PC-3 (cell line): ENCODE results near the gene AADACL4. TPM values are rescaled to one million over a fixed set of nuclear protein-coding genes. Genes with fewer than 3 reads are reported as not detected.

ENCODE experiments used
- ATAC-seq: fragments of 200-7000 bp; cut with Tn5 transposase; 2 replicates; pipeline ENCODE4 v1.9.1; 2020; ENCODE audit warnings: mild to moderate bottlenecking, moderate library complexity
- BruUV-seq: library from RNA; stranded (reverse); fragments of 400-500 nt; replicated peaks from 2 replicates; lab custom pipeline; 2021; lab: Mats Ljungman, UMichigan
- CTCF ChIA-PET: fragments of 300-600 bp; sonication (Branson Sonifier 250); formaldehyde crosslinking; loops from one replicate; lab custom pipeline; 2022; ENCODE audit warnings: antibody characterized with exemption; lab: Charles Lee
- POLR2A ChIA-PET: fragments of 300-600 bp; sonication (Branson Sonifier 250); formaldehyde crosslinking; loops from one replicate; lab custom pipeline; 2022; ENCODE audit warnings: antibody characterized with exemption; ENCODE audit not compliant: unreplicated experiment; lab: Charles Lee
- DNase-seq: peaks from one replicate; pipeline ENCODE4 v3.0.0-alpha.2; 2015
- H2AFZ ChIP-seq: fragments of 300-600 bp; sonication (generic); 2 replicates; pipeline ENCODE4 v1.6.0; 2016; ENCODE audit warnings: antibody characterized with exemption, low read length
- H3F3A ChIP-seq: fragments of 300-600 bp; sonication (generic); one replicate; pipeline ENCODE4 v1.6.0; 2017; ENCODE audit warnings: antibody characterized with exemption, low read length, control low read depth, mild to moderate bottlenecking; ENCODE audit not compliant: unreplicated experiment
- H3K27ac ChIP-seq: fragments of 300-600 bp; sonication (generic); 2 replicates; pipeline ENCODE4 v1.5.1; 2016; ENCODE audit warnings: mild to moderate bottlenecking, low read length
- H3K27me3 ChIP-seq: fragments of 300-600 bp; sonication (generic); 2 replicates; pipeline ENCODE4 v1.6.1; 2016; ENCODE audit warnings: low read length, mixed read lengths
- H3K36me3 ChIP-seq: fragments of 300-600 bp; sonication (generic); 2 replicates; pipeline ENCODE4 v1.6.1; 2016; ENCODE audit warnings: low read depth, mixed run types, low read length, mixed read lengths
- H3K4me1 ChIP-seq: fragments of 300-600 bp; sonication (generic); 2 replicates; pipeline ENCODE4 v1.5.1; 2016; ENCODE audit warnings: low read length; ENCODE audit not compliant: insufficient read depth
- H3K4me2 ChIP-seq: fragments of 300-600 bp; sonication (generic); 2 replicates; pipeline ENCODE4 v1.6.0; 2016; ENCODE audit warnings: low read length
- H3K4me3 ChIP-seq: fragments of 300-600 bp; sonication (generic); 2 replicates; pipeline ENCODE4 v1.5.1; 2016; ENCODE audit warnings: mild to moderate bottlenecking, low read length, mixed read lengths
- H3K79me2 ChIP-seq: fragments of 300-600 bp; sonication (generic); 2 replicates; pipeline ENCODE4 v1.6.1; 2017; ENCODE audit warnings: low read length, mixed read lengths
- H3K9ac ChIP-seq: fragments of 300-600 bp; sonication (generic); 2 replicates; pipeline ENCODE4 v1.6.0; 2016; ENCODE audit warnings: mild to moderate bottlenecking, low read length
- H3K9me2 ChIP-seq: fragments of 300-600 bp; sonication (generic); replicated peaks from 2 replicates; pipeline ENCODE4 v1.6.1; 2016; ENCODE audit warnings: mixed run types, low read length, mixed read lengths
- H3K9me3 ChIP-seq: fragments of 300-600 bp; sonication (generic); 2 replicates; pipeline ENCODE4 v1.6.1; 2016; ENCODE audit warnings: low read length, mixed read lengths
- H4K20me1 ChIP-seq: fragments of 300-600 bp; sonication (generic); 2 replicates; pipeline ENCODE4 v1.6.1; 2016; ENCODE audit warnings: low read length, mixed read lengths
- EZH2 ChIP-seq: fragments of 300-600 bp; sonication (generic); IDR thresholded peaks from one replicate; pipeline ENCODE4 v1.6.1; 2017; ENCODE audit warnings: antibody characterized with exemption, mild to moderate bottlenecking, low read length; ENCODE audit not compliant: unreplicated experiment
- EZH2phosphoT487 ChIP-seq: fragments of 300-600 bp; sonication (generic); IDR thresholded peaks from 2 replicates; pipeline ENCODE4 v1.6.1; 2018; ENCODE audit warnings: mild to moderate bottlenecking, antibody characterized with exemption, low read length, borderline replicate concordance
- intact Hi-C: fragments of 100-400 bp; cut with micrococcal nuclease; formaldehyde crosslinking; loops from 2 replicates; pipeline ENCODE4 v1.9.0; 2023
- total RNA-seq: library from RNA; depleted of rRNA; stranded (reverse); fragments of >200 nt; gene quantifications from 2 replicates; pipeline ENCODE4 v1.2.3, GENCODE V29; 2014
- TF ChIP-seq, protein P1 (sequence below): fragments of 300-600 bp; sonication (generic); conservative IDR thresholded peaks from 2 replicates; pipeline ENCODE4 v1.5.1; 2017; ENCODE audit warnings: antibody characterized with exemption, low read depth, mild to moderate bottlenecking, low read length

Gene AADACL4
- total RNA-seq, 1 experiment from 2014 or later, result not detected

DNA sequence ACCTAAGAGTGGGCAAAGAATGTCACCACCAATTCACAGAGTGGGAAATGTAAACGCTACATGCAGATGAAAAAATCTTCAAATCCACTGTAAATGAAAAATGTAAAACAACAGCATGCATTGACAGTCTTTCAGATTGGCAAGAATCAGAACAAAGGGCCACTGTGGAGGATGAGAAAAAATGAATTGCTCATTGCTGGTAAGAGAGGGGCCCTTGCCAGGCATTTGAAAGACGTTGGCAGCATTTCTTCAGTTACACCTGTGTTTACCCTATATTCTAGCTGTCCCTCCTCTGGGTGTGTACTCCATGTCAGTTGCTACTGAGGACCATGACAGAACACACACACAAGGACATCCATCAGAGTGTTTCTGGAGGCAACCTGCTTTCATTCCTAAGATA lies 46.3 kb downstream of the AADACL4 start:
- peaks cover 65% of the 10 kb centered on the region for H3K27me3 ChIP-seq
- no peaks in the 10 kb centered on the region for H3K79me2 ChIP-seq
- no peak for TF ChIP-seq EZH2phosphoT487
- TF ChIP-seq, protein P1, sequence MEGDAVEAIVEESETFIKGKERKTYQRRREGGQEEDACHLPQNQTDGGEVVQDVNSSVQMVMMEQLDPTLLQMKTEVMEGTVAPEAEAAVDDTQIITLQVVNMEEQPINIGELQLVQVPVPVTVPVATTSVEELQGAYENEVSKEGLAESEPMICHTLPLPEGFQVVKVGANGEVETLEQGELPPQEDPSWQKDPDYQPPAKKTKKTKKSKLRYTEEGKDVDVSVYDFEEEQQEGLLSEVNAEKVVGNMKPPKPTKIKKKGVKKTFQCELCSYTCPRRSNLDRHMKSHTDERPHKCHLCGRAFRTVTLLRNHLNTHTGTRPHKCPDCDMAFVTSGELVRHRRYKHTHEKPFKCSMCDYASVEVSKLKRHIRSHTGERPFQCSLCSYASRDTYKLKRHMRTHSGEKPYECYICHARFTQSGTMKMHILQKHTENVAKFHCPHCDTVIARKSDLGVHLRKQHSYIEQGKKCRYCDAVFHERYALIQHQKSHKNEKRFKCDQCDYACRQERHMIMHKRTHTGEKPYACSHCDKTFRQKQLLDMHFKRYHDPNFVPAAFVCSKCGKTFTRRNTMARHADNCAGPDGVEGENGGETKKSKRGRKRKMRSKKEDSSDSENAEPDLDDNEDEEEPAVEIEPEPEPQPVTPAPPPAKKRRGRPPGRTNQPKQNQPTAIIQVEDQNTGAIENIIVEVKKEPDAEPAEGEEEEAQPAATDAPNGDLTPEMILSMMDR, result no peak
- no peak for TF ChIP-seq EZH2
- ATAC-seq (no peak), DNase-seq (no peak)
- no peaks in the 10 kb centered on the region for H4K20me1 ChIP-seq
- H3K4me3 ChIP-seq, result no peak overlapping the region
- ChIA-PET CTCF (no interaction called here), POLR2A (no interaction called here)
- no peaks in the 10 kb centered on the region for H3K4me1 ChIP-seq
- no peak overlapping the region for H3K4me2 ChIP-seq
- H3K9ac ChIP-seq, result no peak overlapping the region
- H3F3A ChIP-seq, result no peaks in the 10 kb centered on the region
- H3K36me3 ChIP-seq, result no peaks in the 10 kb centered on the region
- no peak overlapping the region for H3K27ac ChIP-seq
- H3K9me3 ChIP-seq, result no peaks in the 10 kb centered on the region
- H3K9me2 ChIP-seq, result no peaks in the 10 kb centered on the region
- no peak overlapping the region for H2AFZ ChIP-seq
- BruUV-seq, result no TSS peak
- intact Hi-C loops, result no loop called here

DNA sequence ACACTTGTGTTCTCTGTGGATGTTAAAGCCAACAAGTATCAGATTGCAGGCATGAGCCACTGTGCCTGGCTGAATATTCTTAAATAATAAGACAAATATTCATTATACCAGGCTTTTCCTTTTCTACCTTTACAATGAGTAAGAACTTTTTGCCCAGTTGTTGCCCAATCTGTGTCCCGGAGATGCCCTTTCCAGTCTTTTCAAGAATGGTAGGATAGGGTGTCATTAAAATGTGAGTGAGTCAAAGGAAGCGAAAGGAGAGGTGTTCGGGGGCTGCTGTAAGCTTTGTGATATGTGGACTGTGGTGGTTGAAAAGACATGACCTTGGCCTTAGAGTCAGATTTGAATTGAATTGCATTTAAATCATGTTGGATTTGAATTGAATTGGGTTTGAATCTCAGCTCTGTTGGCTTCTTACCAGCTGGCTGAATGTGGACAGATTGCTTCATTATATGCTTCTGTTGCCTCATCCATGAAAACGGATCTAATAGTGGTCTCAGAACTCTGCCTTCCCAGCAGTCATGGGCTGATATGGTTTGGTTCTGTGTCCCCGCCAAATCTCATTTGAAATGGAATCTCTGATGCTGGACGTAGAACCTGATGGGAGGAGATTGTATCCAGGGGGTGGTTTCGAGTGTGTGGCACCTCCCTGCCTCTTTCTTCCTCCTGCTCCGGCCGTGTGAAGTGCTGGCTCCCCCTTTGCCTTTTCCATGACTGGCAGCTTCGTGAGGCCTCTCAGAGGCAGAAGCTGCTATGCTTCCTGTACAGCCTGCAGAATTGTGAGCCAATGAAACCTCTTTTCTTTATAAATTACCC lies 49.3 kb downstream of the AADACL4 start:
- H3F3A ChIP-seq, result no peaks in the 10 kb centered on the region
- ATAC-seq (no peak), DNase-seq (no peak)
- H3K27me3 ChIP-seq, result peaks cover 62% of the 10 kb centered on the region
- 0 out of 2 replicates have a peak, but pooled peaks cover 3% of the 10 kb centered on the region for H3K9me3 ChIP-seq
- BruUV-seq, result no TSS peak
- no peak overlapping the region for H3K4me3 ChIP-seq
- H3K27ac ChIP-seq, result no peak overlapping the region
- H4K20me1 ChIP-seq, result no peaks in the 10 kb centered on the region
- H3K4me1 ChIP-seq, result no peaks in the 10 kb centered on the region
- no peak overlapping the region for H2AFZ ChIP-seq
- no peaks in the 10 kb centered on the region for H3K36me3 ChIP-seq
- POLR2A ChIA-PET, result no interaction called here
- CTCF ChIA-PET, result no interaction called here
- intact Hi-C loops, result no loop called here
- H3K4me2 ChIP-seq, result no peak overlapping the region
- no peak overlapping the region for H3K9ac ChIP-seq
- TF ChIP-seq EZH2 (no peak), EZH2phosphoT487 (no peak)
- no peaks in the 10 kb centered on the region for H3K9me2 ChIP-seq
- H3K79me2 ChIP-seq, result no peaks in the 10 kb centered on the region

DNA sequence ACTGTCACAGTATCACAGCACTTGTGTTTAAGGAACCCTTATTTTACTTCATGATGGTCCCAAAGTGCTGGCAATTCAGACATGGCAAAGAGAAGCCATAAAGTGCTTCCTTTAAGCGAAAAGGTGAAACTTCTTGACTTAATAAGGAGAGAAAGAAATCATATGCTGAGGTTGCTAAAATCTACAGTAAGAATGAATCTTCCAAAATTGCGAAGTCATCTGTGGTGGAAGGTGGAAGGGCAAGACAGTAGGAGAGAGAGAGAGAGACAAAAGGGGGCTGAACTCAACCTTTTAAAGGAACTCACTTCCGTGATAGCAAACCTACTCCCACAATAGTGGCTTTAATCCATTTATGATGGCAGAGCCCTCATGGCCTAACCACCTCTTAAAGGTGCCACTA lies 52.8 kb downstream of the AADACL4 start:
- H3K27ac ChIP-seq, result no peak overlapping the region
- 0 out of 2 replicates have a peak, but pooled peaks cover 3% of the 10 kb centered on the region for H3K9me3 ChIP-seq
- DNase-seq, result no peak
- CTCF ChIA-PET, result no interaction called here
- TF ChIP-seq EZH2phosphoT487 (no peak), EZH2 (no peak)
- TF ChIP-seq, protein P1, result no peak
- H3K4me3 ChIP-seq, result no peak overlapping the region
- H3K36me3 ChIP-seq, result no peaks in the 10 kb centered on the region
- H3K79me2 ChIP-seq, result no peaks in the 10 kb centered on the region
- no peaks in the 10 kb centered on the region for H3K9me2 ChIP-seq
- no peak overlapping the region for H3K9ac ChIP-seq
- no TSS peak for BruUV-seq
- H3K4me1 ChIP-seq, result no peaks in the 10 kb centered on the region
- H4K20me1 ChIP-seq, result no peaks in the 10 kb centered on the region
- POLR2A ChIA-PET, result no interaction called here
- H3F3A ChIP-seq, result no peaks in the 10 kb centered on the region
- ATAC-seq, result no peak
- no peak overlapping the region for H2AFZ ChIP-seq
- no peak overlapping the region for H3K4me2 ChIP-seq
- peaks cover 51% of the 10 kb centered on the region for H3K27me3 ChIP-seq
- intact Hi-C loops, result no loop called here
